H9 (cell line): Measurements from ENCODE around the gene SP140L. TPM values are rescaled to one million over a fixed set of nuclear protein-coding genes. Genes with fewer than 3 reads are reported as not detected.
A peak's percentile ranks its signal among the peaks of the same experiment; 100 is the strongest.

ENCODE experiments used
- DNase-seq: peaks from one replicate; pipeline ENCODE4 v3.0.0-alpha.2; 2017
- H2AFZ ChIP-seq: one replicate; pipeline ENCODE4 v1.6.1; 2013; ENCODE audit warnings: mild to moderate bottlenecking, low read length, control low read depth, moderate library complexity
- H2AK5ac ChIP-seq: 2 replicates; pipeline ENCODE4 v1.6.1; 2013; ENCODE audit warnings: low read length, control low read depth, mixed read lengths; ENCODE audit not compliant: insufficient read length
- H2BK120ac ChIP-seq: one replicate; pipeline ENCODE4 v1.6.1; 2013; ENCODE audit warnings: low read depth, mild to moderate bottlenecking, low read length, control low read depth, inconsistent platforms; ENCODE audit not compliant: poor library complexity, severe bottlenecking
- H2BK12ac ChIP-seq: 2 replicates; pipeline ENCODE4 v1.6.1; 2013; ENCODE audit warnings: low read length, control low read depth, mixed read lengths, low read depth; ENCODE audit not compliant: insufficient read length
- H2BK15ac ChIP-seq: 2 replicates; pipeline ENCODE4 v1.6.1; 2013; ENCODE audit warnings: low read depth, low read length, control low read depth
- H2BK20ac ChIP-seq: one replicate; pipeline ENCODE4 v1.6.1; 2013; ENCODE audit warnings: low read depth, mild to moderate bottlenecking, low read length, control low read depth, inconsistent platforms; ENCODE audit not compliant: poor library complexity, severe bottlenecking
- H2BK5ac ChIP-seq: 2 replicates; pipeline ENCODE4 v1.6.1; 2013; ENCODE audit warnings: low read length, control low read depth, mixed read lengths; ENCODE audit not compliant: insufficient read length
- H3K14ac ChIP-seq: 2 replicates; pipeline ENCODE4 v1.6.1; 2013; ENCODE audit warnings: low read length, control low read depth; ENCODE audit not compliant: insufficient read depth
- H3K18ac ChIP-seq: 2 replicates; pipeline ENCODE4 v1.6.1; 2013; ENCODE audit warnings: low read depth, mild to moderate bottlenecking, mixed read lengths, low read length, control low read depth; ENCODE audit not compliant: insufficient read length
- H3K23ac ChIP-seq: 2 replicates; pipeline ENCODE4 v1.6.1; 2013; ENCODE audit warnings: low read length, control low read depth, mixed read lengths, low read depth; ENCODE audit not compliant: insufficient read length
- H3K23me2 ChIP-seq: 2 replicates; pipeline ENCODE4 v1.6.1; 2013; ENCODE audit warnings: low read depth, mild to moderate bottlenecking, mixed read lengths, low read length, control low read depth; ENCODE audit not compliant: insufficient read length, poor library complexity, severe bottlenecking
- H3K27ac ChIP-seq: 2 replicates; pipeline ENCODE4 v1.5.1; 2013; ENCODE audit warnings: low read length, control low read depth, mixed read lengths, low read depth; ENCODE audit not compliant: insufficient read length
- H3K27me3 ChIP-seq: 2 replicates; pipeline ENCODE4 v1.6.1; 2013; ENCODE audit warnings: low read length, control low read depth, inconsistent platforms; ENCODE audit not compliant: insufficient read depth
- H3K4ac ChIP-seq: 2 replicates; pipeline ENCODE4 v1.6.1; 2013; ENCODE audit warnings: low read depth, mild to moderate bottlenecking, control low read depth, inconsistent platforms, low read length, moderate library complexity
- H3K4me1 ChIP-seq: 2 replicates; pipeline ENCODE4 v1.6.1; 2013; ENCODE audit warnings: low read length, control low read depth, inconsistent platforms; ENCODE audit not compliant: insufficient read depth
- H3K4me2 ChIP-seq: 2 replicates; pipeline ENCODE4 v1.6.1; 2013; ENCODE audit warnings: low read length, control low read depth, mixed read lengths; ENCODE audit not compliant: insufficient read length, insufficient read depth
- H3K56ac ChIP-seq: 2 replicates; pipeline ENCODE4 v1.6.1; 2013; ENCODE audit warnings: low read depth, mild to moderate bottlenecking, mixed read lengths, low read length, control low read depth; ENCODE audit not compliant: insufficient read length
- H3K79me1 ChIP-seq: 2 replicates; pipeline ENCODE4 v1.6.1; 2013; ENCODE audit warnings: low read depth, mild to moderate bottlenecking, moderate library complexity, low read length, control low read depth, inconsistent platforms; ENCODE audit not compliant: insufficient read depth, poor library complexity, severe bottlenecking
- H3K79me2 ChIP-seq: 2 replicates; pipeline ENCODE4 v1.6.1; 2013; ENCODE audit warnings: low read length, control low read depth, inconsistent platforms; ENCODE audit not compliant: insufficient read depth
- H3K9ac ChIP-seq: 2 replicates; pipeline ENCODE4 v1.6.1; 2013; ENCODE audit warnings: low read length, control low read depth, mixed read lengths; ENCODE audit not compliant: insufficient read length; ENCODE audit errors: extremely low read depth
- H3K9me3 ChIP-seq: one replicate; pipeline ENCODE4 v1.6.1; 2013; ENCODE audit warnings: low read depth, low read length, inconsistent platforms; ENCODE audit not compliant: control insufficient read depth
- H3T11ph ChIP-seq: one replicate; pipeline ENCODE4 v1.6.1; 2013; ENCODE audit warnings: mild to moderate bottlenecking, low read length, control low read depth, inconsistent platforms
- H4K20me1 ChIP-seq: one replicate; pipeline ENCODE4 v1.6.1; 2013; ENCODE audit not compliant: control insufficient read depth, insufficient read length, insufficient read depth
- H4K5ac ChIP-seq: 2 replicates; pipeline ENCODE4 v1.6.1; 2013; ENCODE audit warnings: low read depth, mild to moderate bottlenecking, mixed read lengths, low read length, control low read depth; ENCODE audit not compliant: insufficient read length
- H4K8ac ChIP-seq: replicated peaks from 2 replicates; pipeline ENCODE4 v1.6.1; 2013; ENCODE audit warnings: low read length, control low read depth, mixed read lengths, low read depth; ENCODE audit not compliant: insufficient read length
- H4K91ac ChIP-seq: 2 replicates; pipeline ENCODE4 v1.6.1; 2013; ENCODE audit warnings: low read depth, mild to moderate bottlenecking, moderate library complexity, mixed read lengths, low read length, control low read depth; ENCODE audit not compliant: insufficient read length
- H3K27ac Mint-ChIP-seq, 3 experiments: 2 replicates in 2 of 3; 3 replicates in 1 of 3; pipeline ENCODE4 v1.8.0; 2020 to 2021; ENCODE audit warnings: mixed read lengths in 3 of 3, mild to moderate bottlenecking in 1 of 3, moderate library complexity in 1 of 3
- H3K27me3 Mint-ChIP-seq: 2 replicates; pipeline ENCODE4 v1.8.0; 2021; ENCODE audit warnings: low read depth, mild to moderate bottlenecking, moderate library complexity, mixed read lengths
- H3K36me3 Mint-ChIP-seq, 3 experiments: 2 replicates in 2 of 3; 3 replicates in 1 of 3; pipeline ENCODE4 v1.8.0; 2020 to 2021; ENCODE audit warnings: low read depth in 3 of 3, mixed read lengths in 3 of 3; ENCODE audit not compliant: insufficient read depth in 1 of 3
- H3K4me1 Mint-ChIP-seq, 2 experiments: 2 replicates each; pipeline ENCODE4 v1.8.0; 2020; ENCODE audit warnings: mixed read lengths in 2 of 2
- H3K4me3 Mint-ChIP-seq, 2 experiments: 2 replicates in 1 of 2; 3 replicates in 1 of 2; pipeline ENCODE4 v1.8.0; 2020 to 2021; ENCODE audit warnings: mild to moderate bottlenecking in 2 of 2, mixed read lengths in 2 of 2, moderate library complexity in 1 of 2
- H3K9me3 Mint-ChIP-seq, 2 experiments: 2 replicates in 1 of 2; 3 replicates in 1 of 2; pipeline ENCODE4 v1.8.0; 2020; ENCODE audit warnings: mild to moderate bottlenecking in 2 of 2, mixed read lengths in 2 of 2, moderate library complexity in 1 of 2
- WGBS: extraction: QIAGEN DNeasy Blood & Tissue Kit; methylation state at CpG from one replicate; pipeline ENCODE4 v1.1.7; 2013; ENCODE audit warnings: missing lambda C conversion rate, low lambda C conversion rate, mixed read lengths; ENCODE audit not compliant: insufficient read length; ENCODE audit errors: extremely low coverage; 5-methylcytosine and 5-hydroxymethylcytosine counted together
- total RNA-seq: library from RNA; stranded (reverse); gene quantifications from 2 replicates; pipeline ENCODE4 v1.2.1, GENCODE V29; 2021
- TF ChIP-seq, protein P1 (sequence below): fragments of 200-600 bp; sonication (generic); conservative IDR thresholded peaks from 3 replicates; pipeline ENCODE4 v1.8.0; 2021; ENCODE audit warnings: antibody characterized with exemption, mild to moderate bottlenecking

SP140L gene
- total RNA-seq, 1 experiment from 2014 or later: 1.3 TPM

DNA sequence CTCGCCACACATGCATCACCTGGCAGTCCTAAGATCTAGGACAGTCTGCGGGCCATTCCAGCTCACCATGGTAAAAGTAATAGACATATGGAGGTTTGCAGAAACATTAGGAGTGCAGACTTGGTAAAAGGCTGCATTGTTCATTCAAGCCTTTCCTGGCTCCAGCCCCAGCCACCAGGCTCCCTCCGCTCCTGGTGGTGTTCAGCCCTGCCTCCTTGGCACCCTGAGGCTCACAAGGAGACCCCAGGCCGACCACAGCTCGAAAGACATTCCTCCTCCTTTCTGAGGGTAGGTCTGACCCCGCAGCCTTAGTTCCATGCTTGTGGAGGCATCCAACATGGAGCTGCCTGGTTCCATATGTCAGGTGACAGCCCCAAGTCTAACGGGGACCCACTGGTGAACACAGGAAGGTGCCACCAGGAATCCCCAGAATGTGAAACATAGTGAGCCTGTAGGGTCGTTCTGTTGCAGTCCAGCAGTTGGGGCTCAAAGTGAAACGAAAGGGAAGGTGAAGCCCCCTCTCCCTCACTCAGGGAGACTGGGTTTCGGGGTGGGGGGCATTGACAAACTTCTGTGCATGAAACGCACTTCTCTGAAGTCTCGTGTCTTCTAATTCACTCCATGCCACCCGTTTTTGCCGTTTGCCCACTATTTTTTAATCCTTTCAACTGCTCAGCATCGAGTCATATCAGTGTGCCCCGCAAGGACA is 84.0 kb downstream of the SP140L start:
- peaks cover 48% of the 10 kb centered on the region for H3K27me3 Mint-ChIP-seq
- H3K9me3 Mint-ChIP-seq: no peaks in the 10 kb centered on the region
- Histone ChIP-seq H3K4me1 (no peaks in the 10 kb centered on the region), H3K9me3 (no peaks in the 10 kb centered on the region), H3K14ac (peak overlapping the region; percentile 56; the same call in 1 of the 2 replicates), H3K27me3 (peaks cover 4% of the 10 kb centered on the region; the same call in 1 of the 2 replicates), H4K8ac (no peak overlapping the region), H3K4me2 (peak overlapping the region; percentile 41), H2BK20ac (no peak overlapping the region), H2BK120ac (no peak overlapping the region), H3K9ac (no peak overlapping the region), H2BK12ac (no peak overlapping the region), H4K5ac (no peak overlapping the region), H4K20me1 (no peaks in the 10 kb centered on the region), H3T11ph (no peak overlapping the region), H3K27ac (no peak overlapping the region), H3K23me2 (peaks cover 9% of the 10 kb centered on the region), H3K23ac (no peak overlapping the region), H2BK15ac (no peak overlapping the region), H3K18ac (no peak overlapping the region), H3K4ac (no peak overlapping the region), H3K56ac (no peak overlapping the region), H3K79me1 (no peaks in the 10 kb centered on the region), H2AFZ (no peak overlapping the region), H2BK5ac (no peak overlapping the region), H4K91ac (no peak overlapping the region), H2AK5ac (no peak overlapping the region), H3K79me2 (no peaks in the 10 kb centered on the region)
- H3K36me3 Mint-ChIP-seq: no peaks in the 10 kb centered on the region
- TF ChIP-seq, protein P1, sequence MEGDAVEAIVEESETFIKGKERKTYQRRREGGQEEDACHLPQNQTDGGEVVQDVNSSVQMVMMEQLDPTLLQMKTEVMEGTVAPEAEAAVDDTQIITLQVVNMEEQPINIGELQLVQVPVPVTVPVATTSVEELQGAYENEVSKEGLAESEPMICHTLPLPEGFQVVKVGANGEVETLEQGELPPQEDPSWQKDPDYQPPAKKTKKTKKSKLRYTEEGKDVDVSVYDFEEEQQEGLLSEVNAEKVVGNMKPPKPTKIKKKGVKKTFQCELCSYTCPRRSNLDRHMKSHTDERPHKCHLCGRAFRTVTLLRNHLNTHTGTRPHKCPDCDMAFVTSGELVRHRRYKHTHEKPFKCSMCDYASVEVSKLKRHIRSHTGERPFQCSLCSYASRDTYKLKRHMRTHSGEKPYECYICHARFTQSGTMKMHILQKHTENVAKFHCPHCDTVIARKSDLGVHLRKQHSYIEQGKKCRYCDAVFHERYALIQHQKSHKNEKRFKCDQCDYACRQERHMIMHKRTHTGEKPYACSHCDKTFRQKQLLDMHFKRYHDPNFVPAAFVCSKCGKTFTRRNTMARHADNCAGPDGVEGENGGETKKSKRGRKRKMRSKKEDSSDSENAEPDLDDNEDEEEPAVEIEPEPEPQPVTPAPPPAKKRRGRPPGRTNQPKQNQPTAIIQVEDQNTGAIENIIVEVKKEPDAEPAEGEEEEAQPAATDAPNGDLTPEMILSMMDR: no peak
- no CpG with 5 or more reads among the region's 16 CpGs for WGBS
- H3K4me3 Mint-ChIP-seq: peak overlapping the region; percentile 85 to 88
- peaks cover 7 to 10% of the 10 kb centered on the region in 2 experiments; a peak in 3 of 4 replicates for H3K4me1 Mint-ChIP-seq
- DNase-seq: no peak
- H3K27ac Mint-ChIP-seq: no peak overlapping the region
